Nephron progenitor cell (in vitro differentiated cells): ENCODE measurements around the gene CEMIP.

Source experiments
- DNase-seq: peaks from one replicate; pipeline ENCODE4 v3.0.0; 2021
- H3K27ac Mint-ChIP-seq: 2 replicates; pipeline ENCODE4 v1.8.0; 2021; ENCODE audit warnings: mild to moderate bottlenecking, moderate library complexity, mixed read lengths
- H3K27me3 Mint-ChIP-seq: 2 replicates; pipeline ENCODE4 v1.8.0; 2021; ENCODE audit warnings: mild to moderate bottlenecking, low read depth, mixed read lengths; ENCODE audit not compliant: poor library complexity
- H3K36me3 Mint-ChIP-seq: 2 replicates; pipeline ENCODE4 v1.8.0; 2021; ENCODE audit warnings: low read depth, mixed read lengths
- H3K4me1 Mint-ChIP-seq: 2 replicates; pipeline ENCODE4 v1.8.0; 2021; ENCODE audit warnings: mixed read lengths
- H3K4me3 Mint-ChIP-seq: 2 replicates; pipeline ENCODE4 v1.8.0; 2021; ENCODE audit warnings: mild to moderate bottlenecking, moderate library complexity, mixed read lengths
- H3K9me3 Mint-ChIP-seq: 2 replicates; pipeline ENCODE4 v1.8.0; 2021; ENCODE audit warnings: mild to moderate bottlenecking, moderate library complexity, mixed read lengths
- TF ChIP-seq, protein P1 (sequence below): fragments of 200-600 bp; sonication (generic); IDR thresholded peaks from 2 replicates; pipeline ENCODE4 v1.5.0; 2021; ENCODE audit warnings: antibody characterized with exemption

The CEMIP gene

DNA sequence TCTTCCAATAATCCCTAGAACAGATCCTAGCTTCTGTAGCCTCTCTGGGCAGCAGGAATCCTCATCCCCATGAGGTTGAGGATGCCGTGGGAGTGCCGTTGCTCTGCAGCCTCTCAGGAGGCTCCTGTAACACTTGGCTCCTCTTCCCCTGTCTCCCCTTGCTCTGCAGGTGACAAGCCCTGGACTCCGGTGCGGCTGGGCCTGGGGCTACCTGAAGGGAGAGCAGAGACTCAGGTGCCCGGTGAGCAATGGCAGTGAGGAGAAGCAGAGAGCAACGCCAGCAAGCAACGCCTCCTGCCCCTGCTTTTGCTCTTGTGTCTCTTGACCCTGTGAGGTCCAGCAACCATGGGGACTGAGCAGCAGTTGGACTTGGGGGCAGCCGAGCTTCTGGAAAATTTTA, 91.2 kb downstream of the CEMIP start:
- H3K9me3 Mint-ChIP-seq: no peaks in the 10 kb centered on the region
- peaks cover 57% of the 10 kb centered on the region for H3K4me1 Mint-ChIP-seq

DNA sequence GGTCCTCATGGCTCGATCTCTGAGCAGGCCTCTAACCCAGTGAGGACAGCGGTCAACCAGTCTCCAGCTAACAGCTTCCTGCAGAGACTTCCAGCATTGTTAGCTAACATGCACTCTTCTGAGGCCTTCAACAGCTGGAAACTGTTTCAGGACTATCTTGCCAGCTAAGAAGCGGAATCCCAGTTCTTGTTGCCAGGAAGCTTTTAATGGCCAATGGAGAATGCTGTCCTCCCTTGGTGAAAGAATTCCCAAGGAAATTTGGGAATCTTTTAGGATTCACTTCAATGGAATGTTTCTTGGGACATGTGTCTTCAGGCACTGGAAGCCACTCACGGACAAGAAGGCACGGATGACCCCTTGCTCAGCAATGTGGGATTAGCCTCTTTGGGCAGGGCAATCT, 91.7 kb downstream of the CEMIP start:
- no peaks in the 10 kb centered on the region for H3K9me3 Mint-ChIP-seq
- TF ChIP-seq, protein P1, sequence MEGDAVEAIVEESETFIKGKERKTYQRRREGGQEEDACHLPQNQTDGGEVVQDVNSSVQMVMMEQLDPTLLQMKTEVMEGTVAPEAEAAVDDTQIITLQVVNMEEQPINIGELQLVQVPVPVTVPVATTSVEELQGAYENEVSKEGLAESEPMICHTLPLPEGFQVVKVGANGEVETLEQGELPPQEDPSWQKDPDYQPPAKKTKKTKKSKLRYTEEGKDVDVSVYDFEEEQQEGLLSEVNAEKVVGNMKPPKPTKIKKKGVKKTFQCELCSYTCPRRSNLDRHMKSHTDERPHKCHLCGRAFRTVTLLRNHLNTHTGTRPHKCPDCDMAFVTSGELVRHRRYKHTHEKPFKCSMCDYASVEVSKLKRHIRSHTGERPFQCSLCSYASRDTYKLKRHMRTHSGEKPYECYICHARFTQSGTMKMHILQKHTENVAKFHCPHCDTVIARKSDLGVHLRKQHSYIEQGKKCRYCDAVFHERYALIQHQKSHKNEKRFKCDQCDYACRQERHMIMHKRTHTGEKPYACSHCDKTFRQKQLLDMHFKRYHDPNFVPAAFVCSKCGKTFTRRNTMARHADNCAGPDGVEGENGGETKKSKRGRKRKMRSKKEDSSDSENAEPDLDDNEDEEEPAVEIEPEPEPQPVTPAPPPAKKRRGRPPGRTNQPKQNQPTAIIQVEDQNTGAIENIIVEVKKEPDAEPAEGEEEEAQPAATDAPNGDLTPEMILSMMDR: no peak
- DNase-seq: no peak
- no peak overlapping the region for H3K4me3 Mint-ChIP-seq
- no peaks in the 10 kb centered on the region for H3K36me3 Mint-ChIP-seq
- H3K27me3 Mint-ChIP-seq: no peaks in the 10 kb centered on the region
- H3K27ac Mint-ChIP-seq: no peak overlapping the region
- peaks cover 59% of the 10 kb centered on the region for H3K4me1 Mint-ChIP-seq

More for the DNA sequence above, 91.2 kb downstream of the CEMIP start:
- no peak overlapping the region for H3K4me3 Mint-ChIP-seq
- no peaks in the 10 kb centered on the region for H3K27me3 Mint-ChIP-seq
- no peak overlapping the region for H3K27ac Mint-ChIP-seq
- TF ChIP-seq, protein P1: no peak
- DNase-seq: no peak
- no peaks in the 10 kb centered on the region for H3K36me3 Mint-ChIP-seq

DNA sequence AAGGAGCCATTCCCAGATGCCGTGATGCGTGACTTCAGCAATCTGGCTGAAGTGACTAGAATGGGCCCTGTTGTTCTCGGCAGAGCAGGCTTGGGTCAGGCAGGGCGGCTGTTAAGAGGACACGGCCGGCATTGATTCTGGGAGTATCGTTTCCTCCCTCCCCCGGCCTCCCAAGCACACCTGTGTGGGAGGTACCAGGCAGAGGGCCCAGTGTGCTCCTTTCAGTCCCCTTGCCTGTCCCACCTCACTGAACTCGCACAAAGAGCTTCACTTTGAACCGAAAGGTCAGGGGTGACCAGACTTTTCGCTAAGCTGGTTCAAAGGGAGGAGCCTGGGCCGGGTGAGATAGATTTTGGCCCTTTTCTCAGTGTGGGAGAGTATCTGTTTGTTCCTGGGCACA, 92.7 kb downstream of the CEMIP start:
- Mint-ChIP-seq H3K4me1 (peaks cover 66% of the 10 kb centered on the region), H3K27me3 (peaks cover 7% of the 10 kb centered on the region), H3K4me3 (no peak overlapping the region), H3K9me3 (no peaks in the 10 kb centered on the region), H3K36me3 (no peaks in the 10 kb centered on the region), H3K27ac (peak overlapping the region; percentile 95)
- DNase-seq: peak; percentile 22
- TF ChIP-seq, protein P1: no peak

DNA sequence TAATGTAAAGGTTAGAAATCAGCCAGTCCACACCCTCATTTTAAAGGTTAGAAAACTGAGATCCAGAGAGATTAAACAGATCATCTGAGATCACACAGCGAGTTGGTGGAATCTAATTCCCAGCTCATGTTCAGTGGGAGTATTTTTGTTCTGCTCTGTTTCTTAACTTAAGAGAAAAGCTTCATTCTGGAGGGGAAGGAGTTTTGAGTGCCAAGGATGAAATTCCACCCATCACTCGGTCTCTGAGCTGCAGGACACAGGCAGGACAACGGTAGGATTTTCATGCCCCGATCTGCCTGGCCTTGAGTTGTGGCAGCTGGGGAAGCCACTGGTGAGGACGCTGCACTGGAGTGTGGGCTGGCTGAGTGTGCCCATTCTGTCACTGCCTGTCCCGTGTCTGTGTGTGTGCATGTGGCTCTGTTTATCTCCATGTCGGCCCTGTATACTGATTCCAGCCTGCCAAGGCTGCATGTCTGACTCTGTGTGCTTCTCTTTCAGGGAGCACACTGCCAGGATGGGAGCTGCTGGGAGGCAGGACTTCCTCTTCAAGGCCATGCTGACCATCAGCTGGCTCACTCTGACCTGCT, 94.3 kb downstream of the CEMIP start:
- peak overlapping the region; percentile 93 for H3K27ac Mint-ChIP-seq

DNA sequence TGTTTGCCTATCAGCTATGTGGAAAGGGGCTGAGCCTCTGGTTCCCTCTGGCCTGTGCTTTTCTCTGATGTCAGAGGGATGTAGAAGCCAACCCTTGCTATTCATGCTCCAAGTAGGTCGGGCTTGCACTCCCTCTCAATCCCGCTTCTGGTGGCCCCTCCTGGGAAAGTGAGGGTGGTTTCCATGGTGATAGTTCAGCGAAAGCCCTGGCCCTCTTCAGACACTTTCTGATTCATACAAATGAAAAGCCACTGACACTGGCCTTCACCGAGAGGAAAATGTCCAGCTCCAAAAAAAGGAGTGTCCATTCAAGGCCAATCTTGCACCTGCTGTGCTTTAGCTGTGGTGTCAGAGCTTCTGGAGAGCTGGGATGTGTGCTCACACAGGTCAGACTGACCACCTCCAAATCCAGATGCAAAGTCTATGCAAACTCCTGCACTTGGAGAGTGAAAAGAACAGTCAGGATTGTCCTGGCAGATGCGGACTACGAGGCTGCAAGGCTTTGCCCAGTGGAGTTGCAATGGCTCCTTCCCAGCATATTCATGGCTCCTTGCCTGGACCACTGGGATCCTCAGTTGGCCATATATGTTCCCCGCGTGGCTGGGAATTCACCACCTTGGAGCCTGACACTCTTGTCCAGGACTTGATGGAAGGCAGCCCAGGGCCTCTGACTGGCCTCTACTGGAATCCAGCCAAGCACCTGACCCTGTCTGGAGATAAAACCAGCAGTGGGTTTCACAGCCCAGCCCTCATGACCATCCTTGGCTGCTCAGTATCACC, 96.6 kb downstream of the CEMIP start:
- H3K36me3 Mint-ChIP-seq: no peaks in the 10 kb centered on the region
- no peak overlapping the region for H3K4me3 Mint-ChIP-seq
- peak overlapping the region; percentile 64 for H3K27ac Mint-ChIP-seq
- H3K4me1 Mint-ChIP-seq: peaks cover 68% of the 10 kb centered on the region
- DNase-seq: no peak
- H3K27me3 Mint-ChIP-seq: peaks cover 15% of the 10 kb centered on the region
- TF ChIP-seq, protein P1: no peak
- no peaks in the 10 kb centered on the region for H3K9me3 Mint-ChIP-seq

More for the DNA sequence above, 94.3 kb downstream of the CEMIP start:
- Mint-ChIP-seq H3K9me3 (no peaks in the 10 kb centered on the region), H3K36me3 (no peaks in the 10 kb centered on the region), H3K4me3 (no peak overlapping the region), H3K4me1 (peaks cover 62% of the 10 kb centered on the region), H3K27me3 (peaks cover 15% of the 10 kb centered on the region)
- DNase-seq: no peak
- TF ChIP-seq, protein P1: no peak

DNA sequence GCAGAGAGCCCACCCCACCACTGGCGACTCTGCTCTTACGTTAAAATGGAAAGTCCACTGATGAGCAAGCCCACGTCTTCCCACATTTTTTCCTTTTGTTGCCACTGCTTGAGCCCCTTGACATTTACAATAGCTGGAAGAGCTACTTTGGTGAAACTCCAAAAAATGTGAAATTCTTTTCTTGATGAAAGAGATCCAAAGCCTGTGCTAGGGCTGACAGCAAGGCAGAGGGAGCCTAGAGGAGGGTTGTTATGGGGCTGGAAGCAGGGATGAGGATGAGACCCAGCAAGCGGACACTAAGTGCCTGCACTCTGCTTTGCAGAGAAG, 97.1 kb downstream of the CEMIP start:
- DNase-seq: no peak
- Mint-ChIP-seq H3K4me1 (peaks cover 65% of the 10 kb centered on the region), H3K27ac (peak overlapping the region; percentile 64), H3K9me3 (no peaks in the 10 kb centered on the region), H3K36me3 (no peaks in the 10 kb centered on the region), H3K27me3 (peaks cover 15% of the 10 kb centered on the region), H3K4me3 (no peak overlapping the region)
- TF ChIP-seq, protein P1: no peak
